H9 (cell line): Measurements from ENCODE around the gene TAF13. TPM values are rescaled to one million over a fixed set of nuclear protein-coding genes. Genes with fewer than 3 reads are reported as not detected.

Experiments used
- DNase-seq: peaks from one replicate; pipeline ENCODE4 v3.0.0-alpha.2; 2017
- H2AFZ ChIP-seq: one replicate; pipeline ENCODE4 v1.6.1; 2013; ENCODE audit warnings: mild to moderate bottlenecking, low read length, control low read depth, moderate library complexity
- H2AK5ac ChIP-seq: 2 replicates; pipeline ENCODE4 v1.6.1; 2013; ENCODE audit warnings: low read length, control low read depth, mixed read lengths; ENCODE audit not compliant: insufficient read length
- H2BK120ac ChIP-seq: one replicate; pipeline ENCODE4 v1.6.1; 2013; ENCODE audit warnings: low read depth, mild to moderate bottlenecking, low read length, control low read depth, inconsistent platforms; ENCODE audit not compliant: poor library complexity, severe bottlenecking
- H2BK12ac ChIP-seq: 2 replicates; pipeline ENCODE4 v1.6.1; 2013; ENCODE audit warnings: low read length, control low read depth, mixed read lengths, low read depth; ENCODE audit not compliant: insufficient read length
- H2BK15ac ChIP-seq: 2 replicates; pipeline ENCODE4 v1.6.1; 2013; ENCODE audit warnings: low read depth, low read length, control low read depth
- H2BK20ac ChIP-seq: one replicate; pipeline ENCODE4 v1.6.1; 2013; ENCODE audit warnings: low read depth, mild to moderate bottlenecking, low read length, control low read depth, inconsistent platforms; ENCODE audit not compliant: poor library complexity, severe bottlenecking
- H2BK5ac ChIP-seq: 2 replicates; pipeline ENCODE4 v1.6.1; 2013; ENCODE audit warnings: low read length, control low read depth, mixed read lengths; ENCODE audit not compliant: insufficient read length
- H3K14ac ChIP-seq: 2 replicates; pipeline ENCODE4 v1.6.1; 2013; ENCODE audit warnings: low read length, control low read depth; ENCODE audit not compliant: insufficient read depth
- H3K18ac ChIP-seq: 2 replicates; pipeline ENCODE4 v1.6.1; 2013; ENCODE audit warnings: low read depth, mild to moderate bottlenecking, mixed read lengths, low read length, control low read depth; ENCODE audit not compliant: insufficient read length
- H3K23ac ChIP-seq: 2 replicates; pipeline ENCODE4 v1.6.1; 2013; ENCODE audit warnings: low read length, control low read depth, mixed read lengths, low read depth; ENCODE audit not compliant: insufficient read length
- H3K23me2 ChIP-seq: 2 replicates; pipeline ENCODE4 v1.6.1; 2013; ENCODE audit warnings: low read depth, mild to moderate bottlenecking, mixed read lengths, low read length, control low read depth; ENCODE audit not compliant: insufficient read length, poor library complexity, severe bottlenecking
- H3K27ac ChIP-seq: 2 replicates; pipeline ENCODE4 v1.5.1; 2013; ENCODE audit warnings: low read length, control low read depth, mixed read lengths, low read depth; ENCODE audit not compliant: insufficient read length
- H3K27me3 ChIP-seq: 2 replicates; pipeline ENCODE4 v1.6.1; 2013; ENCODE audit warnings: low read length, control low read depth, inconsistent platforms; ENCODE audit not compliant: insufficient read depth
- H3K4ac ChIP-seq: 2 replicates; pipeline ENCODE4 v1.6.1; 2013; ENCODE audit warnings: low read depth, mild to moderate bottlenecking, control low read depth, inconsistent platforms, low read length, moderate library complexity
- H3K4me1 ChIP-seq: 2 replicates; pipeline ENCODE4 v1.6.1; 2013; ENCODE audit warnings: low read length, control low read depth, inconsistent platforms; ENCODE audit not compliant: insufficient read depth
- H3K4me2 ChIP-seq: 2 replicates; pipeline ENCODE4 v1.6.1; 2013; ENCODE audit warnings: low read length, control low read depth, mixed read lengths; ENCODE audit not compliant: insufficient read length, insufficient read depth
- H3K56ac ChIP-seq: 2 replicates; pipeline ENCODE4 v1.6.1; 2013; ENCODE audit warnings: low read depth, mild to moderate bottlenecking, mixed read lengths, low read length, control low read depth; ENCODE audit not compliant: insufficient read length
- H3K79me1 ChIP-seq: 2 replicates; pipeline ENCODE4 v1.6.1; 2013; ENCODE audit warnings: low read depth, mild to moderate bottlenecking, moderate library complexity, low read length, control low read depth, inconsistent platforms; ENCODE audit not compliant: insufficient read depth, poor library complexity, severe bottlenecking
- H3K79me2 ChIP-seq: 2 replicates; pipeline ENCODE4 v1.6.1; 2013; ENCODE audit warnings: low read length, control low read depth, inconsistent platforms; ENCODE audit not compliant: insufficient read depth
- H3K9ac ChIP-seq: 2 replicates; pipeline ENCODE4 v1.6.1; 2013; ENCODE audit warnings: low read length, control low read depth, mixed read lengths; ENCODE audit not compliant: insufficient read length; ENCODE audit errors: extremely low read depth
- H3K9me3 ChIP-seq: one replicate; pipeline ENCODE4 v1.6.1; 2013; ENCODE audit warnings: low read depth, low read length, inconsistent platforms; ENCODE audit not compliant: control insufficient read depth
- H3T11ph ChIP-seq: one replicate; pipeline ENCODE4 v1.6.1; 2013; ENCODE audit warnings: mild to moderate bottlenecking, low read length, control low read depth, inconsistent platforms
- H4K20me1 ChIP-seq: one replicate; pipeline ENCODE4 v1.6.1; 2013; ENCODE audit not compliant: control insufficient read depth, insufficient read length, insufficient read depth
- H4K5ac ChIP-seq: 2 replicates; pipeline ENCODE4 v1.6.1; 2013; ENCODE audit warnings: low read depth, mild to moderate bottlenecking, mixed read lengths, low read length, control low read depth; ENCODE audit not compliant: insufficient read length
- H4K8ac ChIP-seq: replicated peaks from 2 replicates; pipeline ENCODE4 v1.6.1; 2013; ENCODE audit warnings: low read length, control low read depth, mixed read lengths, low read depth; ENCODE audit not compliant: insufficient read length
- H4K91ac ChIP-seq: 2 replicates; pipeline ENCODE4 v1.6.1; 2013; ENCODE audit warnings: low read depth, mild to moderate bottlenecking, moderate library complexity, mixed read lengths, low read length, control low read depth; ENCODE audit not compliant: insufficient read length
- H3K27ac Mint-ChIP-seq, 3 experiments: 2 replicates in 2 of 3; 3 replicates in 1 of 3; pipeline ENCODE4 v1.8.0; 2020 to 2021; ENCODE audit warnings: mixed read lengths in 3 of 3, mild to moderate bottlenecking in 1 of 3, moderate library complexity in 1 of 3
- H3K27me3 Mint-ChIP-seq: 2 replicates; pipeline ENCODE4 v1.8.0; 2021; ENCODE audit warnings: low read depth, mild to moderate bottlenecking, moderate library complexity, mixed read lengths
- H3K36me3 Mint-ChIP-seq, 3 experiments: 2 replicates in 2 of 3; 3 replicates in 1 of 3; pipeline ENCODE4 v1.8.0; 2020 to 2021; ENCODE audit warnings: low read depth in 3 of 3, mixed read lengths in 3 of 3; ENCODE audit not compliant: insufficient read depth in 1 of 3
- H3K4me1 Mint-ChIP-seq, 2 experiments: 2 replicates each; pipeline ENCODE4 v1.8.0; 2020; ENCODE audit warnings: mixed read lengths in 2 of 2
- H3K4me3 Mint-ChIP-seq, 2 experiments: 2 replicates in 1 of 2; 3 replicates in 1 of 2; pipeline ENCODE4 v1.8.0; 2020 to 2021; ENCODE audit warnings: mild to moderate bottlenecking in 2 of 2, mixed read lengths in 2 of 2, moderate library complexity in 1 of 2
- H3K9me3 Mint-ChIP-seq, 2 experiments: 2 replicates in 1 of 2; 3 replicates in 1 of 2; pipeline ENCODE4 v1.8.0; 2020; ENCODE audit warnings: mild to moderate bottlenecking in 2 of 2, mixed read lengths in 2 of 2, moderate library complexity in 1 of 2
- WGBS: extraction: QIAGEN DNeasy Blood & Tissue Kit; methylation state at CpG from one replicate; pipeline ENCODE4 v1.1.7; 2013; ENCODE audit warnings: missing lambda C conversion rate, low lambda C conversion rate, mixed read lengths; ENCODE audit not compliant: insufficient read length; ENCODE audit errors: extremely low coverage; 5-methylcytosine and 5-hydroxymethylcytosine counted together
- total RNA-seq: library from RNA; stranded (reverse); gene quantifications from 2 replicates; pipeline ENCODE4 v1.2.1, GENCODE V29; 2021
- TF ChIP-seq, protein P1 (sequence below): fragments of 200-600 bp; sonication (generic); conservative IDR thresholded peaks from 3 replicates; pipeline ENCODE4 v1.8.0; 2021; ENCODE audit warnings: antibody characterized with exemption, mild to moderate bottlenecking

TAF13 gene
- total RNA-seq, 1 experiment from 2014 or later: 50.9 TPM

DNA sequence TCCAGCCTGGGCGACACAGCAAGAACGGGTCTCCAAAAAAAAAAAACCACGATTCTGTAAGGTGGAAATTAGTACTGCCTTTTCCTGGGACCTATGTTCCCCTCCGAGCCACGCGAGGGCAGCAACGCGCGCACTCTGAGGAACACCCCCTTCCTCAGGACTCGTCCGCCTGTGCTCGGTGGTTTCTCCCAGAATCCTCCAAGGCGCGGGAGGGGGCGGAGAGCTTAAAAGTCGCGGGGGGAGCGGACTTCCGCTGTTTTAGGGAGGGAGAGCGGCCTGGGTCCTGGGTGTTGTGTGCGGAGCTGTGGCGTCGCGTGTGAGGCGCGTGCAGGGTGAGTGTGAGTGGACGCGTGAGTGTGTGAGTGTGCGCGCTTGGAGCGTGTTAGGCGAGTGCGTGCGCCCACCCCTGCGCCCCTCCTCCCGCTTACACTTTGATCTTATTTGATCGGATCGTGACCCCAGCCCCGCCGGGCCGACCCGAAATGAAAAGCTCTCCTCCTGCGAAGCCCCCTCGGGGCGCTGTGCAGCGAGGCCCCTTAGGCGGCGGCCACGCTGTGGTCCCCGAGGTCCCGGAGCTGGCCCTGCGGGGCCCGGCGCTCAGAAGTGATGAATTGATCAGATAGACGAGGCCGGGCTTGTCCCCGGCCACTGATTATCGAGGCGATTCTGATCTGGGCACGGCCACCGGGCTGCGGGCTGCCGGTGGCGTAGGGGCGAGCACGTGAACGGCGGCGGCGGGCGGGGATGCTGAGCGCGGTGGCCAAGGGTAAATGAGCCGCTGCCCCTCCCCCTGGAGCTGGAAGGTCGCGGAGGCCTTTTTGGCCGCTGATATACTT, 24.4 kb upstream of the TAF13 start:
- H3K4me1 Mint-ChIP-seq: 0 out of 4 replicates have a peak, but pooled peaks cover 0 to 5% of the 10 kb centered on the region in 2 experiments

More for the DNA sequence above, 24.4 kb upstream of the TAF13 start:
- peak overlapping the region; percentile 98 for H3K27ac Mint-ChIP-seq
- H2BK120ac ChIP-seq: peak overlapping the region; percentile 64
- no peaks in the 10 kb centered on the region for H3K9me3 ChIP-seq
- no peaks in the 10 kb centered on the region for H4K20me1 ChIP-seq
- peaks cover 4% of the 10 kb centered on the region; the same call in 1 of the 2 replicates for H3K27me3 Mint-ChIP-seq
- peak overlapping the region; percentile 57 for H3K56ac ChIP-seq
- H3K4me3 Mint-ChIP-seq: peak overlapping the region; percentile 98 to 99
- no peak overlapping the region for H3K27ac ChIP-seq
- H3K4me2 ChIP-seq: peak overlapping the region; percentile 92
- H4K91ac ChIP-seq: no peak overlapping the region
- H2BK15ac ChIP-seq: no peak overlapping the region
- peak overlapping the region; percentile 15; the same call in 1 of the 2 replicates for H3K4ac ChIP-seq
- peaks cover 0 to 3% of the 10 kb centered on the region in 2 experiments; a peak in 1 of 5 replicates for H3K9me3 Mint-ChIP-seq
- no peak overlapping the region for H4K8ac ChIP-seq
- TF ChIP-seq, protein P1, sequence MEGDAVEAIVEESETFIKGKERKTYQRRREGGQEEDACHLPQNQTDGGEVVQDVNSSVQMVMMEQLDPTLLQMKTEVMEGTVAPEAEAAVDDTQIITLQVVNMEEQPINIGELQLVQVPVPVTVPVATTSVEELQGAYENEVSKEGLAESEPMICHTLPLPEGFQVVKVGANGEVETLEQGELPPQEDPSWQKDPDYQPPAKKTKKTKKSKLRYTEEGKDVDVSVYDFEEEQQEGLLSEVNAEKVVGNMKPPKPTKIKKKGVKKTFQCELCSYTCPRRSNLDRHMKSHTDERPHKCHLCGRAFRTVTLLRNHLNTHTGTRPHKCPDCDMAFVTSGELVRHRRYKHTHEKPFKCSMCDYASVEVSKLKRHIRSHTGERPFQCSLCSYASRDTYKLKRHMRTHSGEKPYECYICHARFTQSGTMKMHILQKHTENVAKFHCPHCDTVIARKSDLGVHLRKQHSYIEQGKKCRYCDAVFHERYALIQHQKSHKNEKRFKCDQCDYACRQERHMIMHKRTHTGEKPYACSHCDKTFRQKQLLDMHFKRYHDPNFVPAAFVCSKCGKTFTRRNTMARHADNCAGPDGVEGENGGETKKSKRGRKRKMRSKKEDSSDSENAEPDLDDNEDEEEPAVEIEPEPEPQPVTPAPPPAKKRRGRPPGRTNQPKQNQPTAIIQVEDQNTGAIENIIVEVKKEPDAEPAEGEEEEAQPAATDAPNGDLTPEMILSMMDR: peak; percentile 87
- peak overlapping the region; percentile 90 for H3K18ac ChIP-seq
- H3K79me1 ChIP-seq: peaks cover 2% of the 10 kb centered on the region
- H2AK5ac ChIP-seq: no peak overlapping the region
- H3K36me3 Mint-ChIP-seq: peaks cover 3 to 25% (median 6%) of the 10 kb centered on the region in 3 experiments
- no peaks in the 10 kb centered on the region for H3K4me1 ChIP-seq
- peak overlapping the region; percentile 89 for H3K14ac ChIP-seq
- peaks cover 5% of the 10 kb centered on the region for H3K23me2 ChIP-seq
- no peaks in the 10 kb centered on the region for H3K27me3 ChIP-seq
- peak overlapping the region; percentile 77 for H4K5ac ChIP-seq
- H3K23ac ChIP-seq: no peak overlapping the region
- no peak overlapping the region for H2BK20ac ChIP-seq
- peak overlapping the region; percentile 53 for H2AFZ ChIP-seq
- no peak overlapping the region for H2BK12ac ChIP-seq
- no peak overlapping the region for H3T11ph ChIP-seq
- peaks cover 3% of the 10 kb centered on the region; the same call in 1 of the 2 replicates for H3K79me2 ChIP-seq
- no CpG with 5 or more reads among the region's 77 CpGs for WGBS
- H3K9ac ChIP-seq: peak overlapping the region; percentile 91
- DNase-seq: peak; percentile 97
- peak overlapping the region; percentile 54 for H2BK5ac ChIP-seq
